Natural killer cell (primary cell): ENCODE results near the gene PALS2. TPM values are rescaled to one million over a fixed set of nuclear protein-coding genes. Genes with fewer than 3 reads are reported as not detected.
A peak's percentile ranks its signal among the peaks of the same experiment; 100 is the strongest.

Source experiments
- ATAC-seq, 3 donors: fragments of 150-1000 bp in 2 of 3; fragments of 200-7000 bp in 1 of 3; cut with Tn5 transposase; 1 replicate in 1 of 3; 2 replicates in 2 of 3; pipeline ENCODE4 v1.10.0; 2021; ENCODE audit warnings: mild to moderate bottlenecking in 2 of 3, moderate library complexity in 2 of 3
- DNase-seq, 2 donors: peaks; one replicate each; pipeline versions ENCODE4 v3.0.0 to v3.0.0-alpha.2; 2013 to 2021; ENCODE audit warnings: mixed read lengths in 1 of 2
- H3K27ac ChIP-seq: one replicate; pipeline ENCODE4 v1.5.1; 2013; ENCODE audit warnings: mild to moderate bottlenecking, low read length
- H3K27me3 ChIP-seq: one replicate; pipeline ENCODE4 v1.6.1; 2013; ENCODE audit warnings: low read length; ENCODE audit not compliant: control insufficient read depth, insufficient read depth
- H3K36me3 ChIP-seq: one replicate; pipeline ENCODE4 v1.6.1; 2013; ENCODE audit warnings: low read length; ENCODE audit not compliant: control insufficient read depth, insufficient read depth
- H3K4me1 ChIP-seq: one replicate; pipeline ENCODE4 v1.6.1; 2013; ENCODE audit warnings: low read length; ENCODE audit not compliant: control insufficient read depth, insufficient read depth
- H3K4me3 ChIP-seq: one replicate; pipeline ENCODE4 v1.5.1; 2013; ENCODE audit warnings: low read length
- H3K9me3 ChIP-seq: one replicate; pipeline ENCODE4 v1.6.1; 2013; ENCODE audit warnings: low read length; ENCODE audit not compliant: control insufficient read depth, insufficient read depth
- H3K27ac Mint-ChIP-seq, 2 donors: one replicate each; pipeline ENCODE4 v1.8.0; 2022; ENCODE audit warnings: mild to moderate bottlenecking in 2 of 2, mixed read lengths in 2 of 2, moderate library complexity in 1 of 2
- H3K27me3 Mint-ChIP-seq, 2 donors: one replicate each; pipeline ENCODE4 v1.8.0; 2022; ENCODE audit warnings: low read depth in 2 of 2, mixed read lengths in 2 of 2
- H3K36me3 Mint-ChIP-seq: one replicate; pipeline ENCODE4 v1.8.0; 2022; ENCODE audit warnings: mixed read lengths
- H3K4me1 Mint-ChIP-seq, 2 donors: one replicate each; pipeline ENCODE4 v1.8.0; 2022; ENCODE audit warnings: mixed read lengths in 2 of 2
- H3K4me3 Mint-ChIP-seq: one replicate; pipeline ENCODE4 v1.8.0; 2022; ENCODE audit warnings: mild to moderate bottlenecking, moderate library complexity, mixed read lengths
- H3K9me3 Mint-ChIP-seq, 2 donors: one replicate each; pipeline ENCODE4 v1.8.0; 2022; ENCODE audit warnings: mixed read lengths in 2 of 2
- CTCF ChIP-seq: fragments of 200-600 bp; IDR thresholded peaks from one replicate; pipeline ENCODE4 v1.8.0; 2022; ENCODE audit warnings: antibody characterized with exemption
- WGBS: methylation state at CpG from one replicate; pipeline ENCODE4 v1.1.7; 2013; ENCODE audit warnings: missing lambda C conversion rate; ENCODE audit not compliant: insufficient coverage; 5-methylcytosine and 5-hydroxymethylcytosine counted together
- intact Hi-C: fragments of 100-400 bp; cut with micrococcal nuclease; formaldehyde crosslinking; loops from one replicate; pipeline ENCODE4 v1.14.2; 2022
- total RNA-seq, 4 donors: library from RNA; stranded (reverse); fragments of 120-200 nt in 1 of 4; gene quantifications; one replicate each; pipeline versions ENCODE4 v1.2.3 to v1.2.4, GENCODE V29; 2013 to 2022

PALS2 gene
- total RNA-seq, 3 donors from 2014 or later (not counting 1 experiment from before 2014, with no cell fraction given), result 15.2 to 16.3 (median 15.4) TPM

GRCh38 chr7:24570983-24571382, 2.3 kb upstream of the PALS2 start:
- ATAC-seq, result no peak
- intact Hi-C loops, result loop anchor here (5.0 kb wide), 2 partner anchors 129 to 279 kb away; no protein-coding TSS in a partner anchor
- Mint-ChIP-seq H3K27me3 (peaks cover 24 to 28% of the 10 kb centered on the region in 2 donors), H3K4me1 (peaks cover 19 to 21% of the 10 kb centered on the region in 2 donors), H3K9me3 (no peaks in the 10 kb centered on the region), H3K4me3 (peak overlapping the region; percentile 66), H3K27ac (no peak overlapping the region), H3K36me3 (no peaks in the 10 kb centered on the region)
- no peak for DNase-seq
- TF ChIP-seq CTCF, result no peak
- Histone ChIP-seq H3K9me3 (no peaks in the 10 kb centered on the region), H3K4me1 (peaks cover 16% of the 10 kb centered on the region), H3K27me3 (no peaks in the 10 kb centered on the region), H3K36me3 (no peaks in the 10 kb centered on the region), H3K4me3 (no peak overlapping the region), H3K27ac (no peak overlapping the region)
- WGBS, result 92% methylated on average over 2 of the region's 2 CpGs

DNA sequence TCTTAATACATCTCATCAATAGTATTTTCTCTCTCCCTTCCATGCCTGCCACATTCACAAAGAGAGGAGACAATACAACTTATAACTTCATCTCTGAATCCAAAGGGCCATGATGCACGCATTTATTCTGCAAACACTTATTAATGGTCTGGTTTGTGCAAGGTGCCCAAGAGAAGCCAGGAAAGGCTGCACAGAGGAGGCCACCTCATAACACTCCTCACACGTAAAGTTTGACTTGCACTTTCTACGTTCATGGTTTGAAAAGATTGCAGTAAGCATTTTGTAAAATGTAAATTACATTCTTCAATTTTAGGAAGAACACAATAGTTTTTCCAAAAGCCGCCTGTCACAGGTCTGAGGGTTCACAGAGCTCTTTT, 1.2 kb upstream of the PALS2 start:
- 10% methylated on average over 1 of the region's 4 CpGs for WGBS
- DNase-seq, result no peak
- Histone ChIP-seq H3K4me1 (peaks cover 16% of the 10 kb centered on the region), H3K36me3 (no peaks in the 10 kb centered on the region), H3K27me3 (no peaks in the 10 kb centered on the region), H3K4me3 (no peak overlapping the region), H3K27ac (peak overlapping the region; percentile 70), H3K9me3 (no peaks in the 10 kb centered on the region)
- Mint-ChIP-seq H3K4me3 (peak overlapping the region; percentile 89), H3K9me3 (no peaks in the 10 kb centered on the region), H3K36me3 (no peaks in the 10 kb centered on the region), H3K27ac (peak overlapping the region; percentile 64 to 72), H3K4me1 (peaks cover 24 to 26% of the 10 kb centered on the region in 2 donors), H3K27me3 (peaks cover 24 to 28% of the 10 kb centered on the region in 2 donors)
- no peak for ATAC-seq
- intact Hi-C loops, result loop anchor here (5.0 kb wide), 2 partner anchors 130 to 280 kb away; no protein-coding TSS in a partner anchor
- TF ChIP-seq CTCF, result no peak

- H3K4me3 ChIP-seq, result peak overlapping the region; percentile 72
- no peak for TF ChIP-seq CTCF
- H3K4me1 Mint-ChIP-seq, result peaks cover 24 to 26% of the 10 kb centered on the region in 2 donors
These were observed 757 bp upstream of the PALS2 start for GRCh38 chr7:24572393-24572996.

More at GRCh38 chr7:24572393-24572996, 757 bp upstream of the PALS2 start:
- H3K36me3 Mint-ChIP-seq, result no peaks in the 10 kb centered on the region
- peak overlapping the region; percentile 89 for H3K4me3 Mint-ChIP-seq
- H3K27me3 Mint-ChIP-seq, result peaks cover 24 to 28% of the 10 kb centered on the region in 2 donors
- peak overlapping the region; percentile 70 for H3K27ac ChIP-seq
- H3K9me3 ChIP-seq, result no peaks in the 10 kb centered on the region
- peak overlapping the region; percentile 64 to 72 for H3K27ac Mint-ChIP-seq
- H3K27me3 ChIP-seq, result no peaks in the 10 kb centered on the region
- peak; percentile 32 to 43 (median 42) for ATAC-seq
- peak; percentile 25 to 50 for DNase-seq
- peaks cover 16% of the 10 kb centered on the region for H3K4me1 ChIP-seq
- under 1% methylated on average over 16 of the region's 16 CpGs for WGBS
- intact Hi-C loops, result loop anchor here (5.0 kb wide), 2 partner anchors 130 to 280 kb away; no protein-coding TSS in a partner anchor
- H3K36me3 ChIP-seq, result no peaks in the 10 kb centered on the region
- H3K9me3 Mint-ChIP-seq, result no peaks in the 10 kb centered on the region
